MM.1S (cell line): Measurements from ENCODE around the gene NRG3.

Experiments used
- EZH2phosphoT487 ChIP-seq: fragments of 300-600 bp; sonication (generic); IDR thresholded peaks from 2 replicates; pipeline ENCODE4 v1.6.1; 2018; ENCODE audit warnings: antibody characterized with exemption, low read length
- TF ChIP-seq, protein P1 (sequence below): fragments of 300-600 bp; sonication (generic); IDR thresholded peaks from 2 replicates; pipeline ENCODE4 v1.5.1; 2016; ENCODE audit warnings: antibody characterized with exemption, low read length, mixed read lengths

DNA sequence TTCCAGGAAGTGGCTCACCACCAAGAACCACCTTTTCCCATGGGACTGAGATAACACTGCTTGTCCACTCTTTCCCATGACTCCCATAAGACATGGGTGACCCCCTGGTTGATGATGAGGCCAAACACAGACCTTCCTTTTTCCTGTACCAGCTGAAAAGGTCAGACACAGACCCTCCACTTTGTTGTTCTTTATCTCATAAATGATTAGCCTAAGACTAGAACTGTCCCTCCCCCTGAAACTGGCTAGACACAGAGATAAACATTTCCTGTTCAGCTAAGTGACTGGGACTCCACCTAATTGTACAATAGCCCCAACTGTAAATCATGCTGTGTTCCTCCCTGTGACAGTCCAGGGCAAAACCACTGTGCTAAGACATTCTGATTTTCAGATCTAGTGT, 8.2 kb upstream of the NRG3 start:
- TF ChIP-seq, protein P1, sequence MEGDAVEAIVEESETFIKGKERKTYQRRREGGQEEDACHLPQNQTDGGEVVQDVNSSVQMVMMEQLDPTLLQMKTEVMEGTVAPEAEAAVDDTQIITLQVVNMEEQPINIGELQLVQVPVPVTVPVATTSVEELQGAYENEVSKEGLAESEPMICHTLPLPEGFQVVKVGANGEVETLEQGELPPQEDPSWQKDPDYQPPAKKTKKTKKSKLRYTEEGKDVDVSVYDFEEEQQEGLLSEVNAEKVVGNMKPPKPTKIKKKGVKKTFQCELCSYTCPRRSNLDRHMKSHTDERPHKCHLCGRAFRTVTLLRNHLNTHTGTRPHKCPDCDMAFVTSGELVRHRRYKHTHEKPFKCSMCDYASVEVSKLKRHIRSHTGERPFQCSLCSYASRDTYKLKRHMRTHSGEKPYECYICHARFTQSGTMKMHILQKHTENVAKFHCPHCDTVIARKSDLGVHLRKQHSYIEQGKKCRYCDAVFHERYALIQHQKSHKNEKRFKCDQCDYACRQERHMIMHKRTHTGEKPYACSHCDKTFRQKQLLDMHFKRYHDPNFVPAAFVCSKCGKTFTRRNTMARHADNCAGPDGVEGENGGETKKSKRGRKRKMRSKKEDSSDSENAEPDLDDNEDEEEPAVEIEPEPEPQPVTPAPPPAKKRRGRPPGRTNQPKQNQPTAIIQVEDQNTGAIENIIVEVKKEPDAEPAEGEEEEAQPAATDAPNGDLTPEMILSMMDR = no peak
- TF ChIP-seq EZH2phosphoT487 = no peak
